ENCODE data around the gene LTBP3.

DNA sequence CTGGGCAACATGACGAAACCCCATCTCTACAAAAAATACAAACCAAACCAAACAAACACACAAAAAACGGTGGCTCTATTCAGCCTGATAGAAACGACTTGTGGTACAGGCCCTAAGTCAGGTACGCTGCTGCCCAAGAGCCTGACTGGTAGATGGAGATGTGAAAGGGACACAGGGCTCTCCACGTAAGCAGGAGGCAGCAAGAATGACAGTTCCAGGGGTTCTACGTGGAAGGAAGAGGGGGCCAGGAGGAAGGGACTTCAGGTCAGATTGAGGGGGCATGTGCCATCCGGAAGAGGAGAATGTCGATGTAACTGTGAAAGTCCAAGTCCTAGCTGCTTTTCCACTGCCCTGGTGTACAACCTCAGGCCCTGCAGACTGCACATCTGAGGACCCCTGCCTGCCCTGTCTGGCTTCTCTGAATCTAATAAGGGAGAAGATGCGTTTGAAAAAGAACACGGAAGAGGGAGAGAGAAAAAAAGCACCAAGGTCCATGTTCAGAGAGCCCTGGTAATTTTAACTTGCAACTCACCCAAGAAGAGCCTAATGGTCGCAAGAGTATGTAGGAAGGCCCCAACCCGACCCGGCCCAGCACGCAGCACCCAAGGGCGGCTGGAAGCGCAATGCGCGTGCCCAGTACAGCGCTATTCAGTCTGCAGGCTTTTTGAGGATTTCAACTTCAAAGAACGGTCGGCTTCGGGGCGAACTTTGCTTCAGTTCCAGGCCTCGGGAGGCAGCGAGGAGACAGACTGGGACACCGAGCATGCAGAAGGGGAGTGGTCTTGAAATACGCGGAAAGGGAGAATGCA is 11.2 kb upstream of the LTBP3 start:
- TF ChIP-seq, protein P1, sequence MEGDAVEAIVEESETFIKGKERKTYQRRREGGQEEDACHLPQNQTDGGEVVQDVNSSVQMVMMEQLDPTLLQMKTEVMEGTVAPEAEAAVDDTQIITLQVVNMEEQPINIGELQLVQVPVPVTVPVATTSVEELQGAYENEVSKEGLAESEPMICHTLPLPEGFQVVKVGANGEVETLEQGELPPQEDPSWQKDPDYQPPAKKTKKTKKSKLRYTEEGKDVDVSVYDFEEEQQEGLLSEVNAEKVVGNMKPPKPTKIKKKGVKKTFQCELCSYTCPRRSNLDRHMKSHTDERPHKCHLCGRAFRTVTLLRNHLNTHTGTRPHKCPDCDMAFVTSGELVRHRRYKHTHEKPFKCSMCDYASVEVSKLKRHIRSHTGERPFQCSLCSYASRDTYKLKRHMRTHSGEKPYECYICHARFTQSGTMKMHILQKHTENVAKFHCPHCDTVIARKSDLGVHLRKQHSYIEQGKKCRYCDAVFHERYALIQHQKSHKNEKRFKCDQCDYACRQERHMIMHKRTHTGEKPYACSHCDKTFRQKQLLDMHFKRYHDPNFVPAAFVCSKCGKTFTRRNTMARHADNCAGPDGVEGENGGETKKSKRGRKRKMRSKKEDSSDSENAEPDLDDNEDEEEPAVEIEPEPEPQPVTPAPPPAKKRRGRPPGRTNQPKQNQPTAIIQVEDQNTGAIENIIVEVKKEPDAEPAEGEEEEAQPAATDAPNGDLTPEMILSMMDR (IDR thresholded peaks at IDR 0.05; ENCODE audit: extremely low read depth in 1 of 2, insufficient read depth in 1 of 2, low read depth in 1 of 2, low read length in 2 of 2): no peak
- no peak for TF ChIP-seq POLR2A (IDR thresholded peaks at IDR 0.05; ENCODE audit: low read depth, low read length)
- no peak for TF ChIP-seq MYC (IDR thresholded peaks at IDR 0.05; ENCODE audit: low read depth, low read length)

Data from endothelial cell of umbilical vein (primary cell).